ENCODE data around the gene ICAM1.
"Not testable (repeated sequence)": the region's sequence is repeated elsewhere in the genome, so short reads cannot be mapped to it uniquely, and the experiment has no call there.

Gene ICAM1

GRCh38 chr19:10277795-10278589, 7.1 kb downstream of the ICAM1 start:
- DNase-seq (ENCODE audit: low read depth): no peak

GRCh38 chr19:10278935-10279334, 8.0 kb downstream of the ICAM1 start:
- no peak for DNase-seq (ENCODE audit: low read depth)

- no peak for DNase-seq (ENCODE audit: low read depth)
These were observed 9.0 kb downstream of the ICAM1 start for GRCh38 chr19:10279737-10280442.

- not testable (repeated sequence) for DNase-seq (ENCODE audit: low read depth)
These were observed 11.1 kb downstream of the ICAM1 start for GRCh38 chr19:10282043-10282442.

GRCh38 chr19:10283301-10284064, 12.6 kb downstream of the ICAM1 start:
- no peak for DNase-seq (ENCODE audit: low read depth)

GRCh38 chr19:10284065-10284959, 13.4 kb downstream of the ICAM1 start:
- DNase-seq (ENCODE audit: low read depth): no peak

- DNase-seq (ENCODE audit: low read depth): no peak
These were observed 14.0 kb downstream of the ICAM1 start for GRCh38 chr19:10284960-10285278.

- no peak for DNase-seq (ENCODE audit: low read depth)
These were observed 14.5 kb downstream of the ICAM1 start for GRCh38 chr19:10285393-10285792.

- peak; percentile 26 for DNase-seq (ENCODE audit: low read depth)
These were observed 16.1 kb downstream of the ICAM1 start, which contains the start of gene ICAM4 for GRCh38 chr19:10286803-10287737. Gene ICAM4, plus strand, starts transcription at chr19:10286955. Its CDS starts 58 bp downstream, at chr19:10287013.

- peak; percentile 87 for DNase-seq (ENCODE audit: low read depth)
These were observed 17.8 kb downstream of the ICAM1 start for GRCh38 chr19:10288662-10289166.

DNA sequence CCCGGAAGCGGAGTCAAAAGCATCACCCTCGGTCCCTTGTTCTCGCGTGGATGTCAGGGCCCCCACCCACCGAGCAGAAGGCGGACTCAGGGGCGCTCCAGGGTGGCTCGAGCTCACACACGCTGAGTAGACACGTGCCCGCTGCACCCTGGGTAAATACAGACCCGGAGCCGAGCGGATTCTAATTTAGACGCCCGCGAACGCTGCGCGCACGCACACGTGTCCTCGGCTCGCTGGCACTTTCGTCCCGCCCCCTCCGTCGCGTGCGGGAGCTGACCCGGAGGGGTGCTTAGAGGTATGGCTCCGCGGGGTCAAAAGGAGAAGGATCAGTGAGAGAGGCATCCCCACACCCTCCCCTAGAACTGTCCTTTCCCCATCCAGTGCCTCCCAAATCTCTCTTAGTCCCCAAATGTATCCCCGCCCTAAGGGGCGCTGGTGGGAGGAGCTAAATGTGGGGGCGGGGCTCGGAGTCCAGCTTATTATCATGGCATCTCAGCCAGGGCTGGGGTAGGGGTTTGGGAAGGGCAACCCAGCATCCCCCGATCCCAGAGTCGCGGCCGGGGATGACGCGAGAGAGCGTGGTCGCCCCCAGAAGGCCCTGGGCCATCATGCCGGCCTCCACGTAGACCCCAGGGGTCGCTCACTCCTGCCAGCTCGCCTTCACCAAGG, 18.4 kb downstream of the ICAM1 start:
- DNase-seq (ENCODE audit: low read depth): peak; percentile 90

DNA sequence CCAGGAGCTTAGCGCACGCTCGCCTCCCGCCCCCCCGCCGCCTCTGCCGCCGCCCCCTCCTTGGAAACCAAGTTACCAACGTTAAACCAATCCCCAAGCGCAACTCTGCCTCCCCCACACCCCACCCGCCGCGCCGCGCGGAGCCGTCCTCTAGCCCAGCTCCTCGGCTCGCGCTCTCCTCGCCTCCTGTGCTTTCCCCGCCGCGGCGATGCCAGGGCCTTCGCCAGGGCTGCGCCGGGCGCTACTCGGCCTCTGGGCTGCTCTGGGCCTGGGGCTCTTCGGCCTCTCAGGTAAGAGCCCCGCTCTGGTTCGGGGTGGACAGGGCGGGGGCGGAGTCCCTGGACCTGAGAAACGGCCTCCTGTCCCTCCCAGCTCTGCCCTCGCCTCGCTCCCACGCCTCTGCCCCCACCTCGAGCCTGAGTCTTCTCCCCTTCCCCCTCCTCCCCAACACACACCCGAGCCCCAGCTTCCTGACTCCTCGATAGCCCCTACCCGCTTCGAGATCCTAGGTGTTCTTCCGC, 19.0 kb downstream of the ICAM1 start, which contains the start of gene ICAM5:
TSS of gene ICAM5 (plus strand) at position 117 of the 521 bp plus-strand sequence. CDS start at position 209, 92 bp downstream.
- DNase-seq (ENCODE audit: low read depth): peak; percentile 62

DNA sequence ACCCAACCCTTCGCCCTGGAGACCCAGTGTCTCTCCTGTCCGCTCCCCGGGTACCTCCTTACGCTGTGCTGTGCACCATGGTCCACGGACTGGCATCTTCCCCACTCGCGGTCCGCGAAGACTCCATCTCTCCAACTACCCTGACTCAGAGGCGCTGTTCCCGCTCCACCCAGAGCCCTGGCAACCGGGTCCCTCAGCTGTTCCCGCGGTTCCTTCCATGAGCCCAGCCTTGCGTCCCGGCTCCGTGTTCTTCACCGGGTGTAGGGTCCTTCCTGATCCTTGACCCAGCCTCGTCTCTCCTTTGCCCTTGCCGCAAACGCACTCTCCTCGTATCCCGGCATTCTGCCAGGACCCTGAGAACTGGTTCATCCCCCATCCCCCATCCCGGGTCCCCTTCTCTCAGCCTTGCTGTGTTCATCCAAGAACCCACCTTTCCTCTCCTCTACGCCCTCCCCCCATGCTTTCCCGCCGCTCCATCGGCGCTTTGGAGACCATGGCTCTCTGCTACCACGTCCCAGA, 19.5 kb downstream of the ICAM1 start:
- DNase-seq (ENCODE audit: low read depth): peak; percentile 43

DNA sequence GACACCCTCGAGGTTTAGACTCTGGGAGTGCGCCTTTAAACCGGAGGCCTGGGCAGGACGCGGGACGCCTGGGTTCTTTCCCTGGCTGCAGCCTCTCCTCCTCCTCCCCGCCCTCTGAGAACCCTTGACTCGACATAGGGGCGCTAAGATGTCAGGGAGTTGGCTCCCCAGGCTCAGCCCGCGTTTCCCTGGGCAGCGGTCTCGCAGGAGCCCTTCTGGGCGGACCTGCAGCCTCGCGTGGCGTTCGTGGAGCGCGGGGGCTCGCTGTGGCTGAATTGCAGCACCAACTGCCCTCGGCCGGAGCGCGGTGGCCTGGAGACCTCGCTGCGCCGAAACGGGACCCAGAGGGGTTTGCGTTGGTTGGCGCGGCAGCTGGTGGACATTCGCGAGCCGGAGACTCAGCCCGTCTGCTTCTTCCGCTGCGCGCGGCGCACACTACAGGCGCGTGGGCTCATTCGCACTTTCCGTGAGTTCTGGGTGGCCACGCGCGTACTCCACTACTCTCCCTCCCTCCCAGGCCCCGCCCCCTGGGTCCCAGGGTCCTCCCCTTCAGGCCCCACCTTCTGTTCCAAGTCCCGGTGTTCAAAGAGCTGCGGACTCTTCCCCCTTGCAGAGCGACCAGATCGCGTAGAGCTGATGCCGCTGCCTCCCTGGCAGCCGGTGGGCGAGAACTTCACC, 20.1 kb downstream of the ICAM1 start:
- peak; percentile 71 for DNase-seq (ENCODE audit: low read depth)

- peak; percentile 19 for DNase-seq (ENCODE audit: low read depth)
These were observed 20.8 kb downstream of the ICAM1 start for GRCh38 chr19:10291554-10292205.

DNA sequence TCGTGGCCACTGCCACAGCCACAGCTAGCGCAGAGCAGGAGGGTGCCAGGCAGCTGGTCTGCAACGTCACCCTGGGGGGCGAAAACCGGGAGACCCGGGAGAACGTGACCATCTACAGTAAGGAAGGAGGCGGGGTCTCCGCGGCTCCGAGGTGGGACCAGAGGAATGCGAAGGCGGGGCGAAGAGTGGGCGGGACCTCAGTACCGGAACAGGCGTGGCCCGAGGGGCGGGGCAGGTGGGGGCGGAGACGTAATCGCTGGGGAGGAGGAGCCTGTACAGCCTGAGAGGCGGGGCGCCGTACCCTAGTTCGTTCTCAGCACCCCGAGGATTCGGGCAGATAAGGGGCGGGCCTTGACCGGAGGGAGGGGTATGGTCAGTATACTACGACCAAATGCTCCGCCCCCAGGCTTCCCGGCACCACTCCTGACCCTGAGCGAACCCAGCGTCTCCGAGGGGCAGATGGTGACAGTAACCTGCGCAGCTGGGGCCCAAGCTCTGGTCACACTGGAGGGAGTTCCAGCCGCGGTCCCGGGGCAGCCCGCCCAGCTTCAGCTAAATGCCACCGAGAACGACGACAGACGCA, 21.4 kb downstream of the ICAM1 start:
- DNase-seq (ENCODE audit: low read depth): peak; percentile 82

DNA sequence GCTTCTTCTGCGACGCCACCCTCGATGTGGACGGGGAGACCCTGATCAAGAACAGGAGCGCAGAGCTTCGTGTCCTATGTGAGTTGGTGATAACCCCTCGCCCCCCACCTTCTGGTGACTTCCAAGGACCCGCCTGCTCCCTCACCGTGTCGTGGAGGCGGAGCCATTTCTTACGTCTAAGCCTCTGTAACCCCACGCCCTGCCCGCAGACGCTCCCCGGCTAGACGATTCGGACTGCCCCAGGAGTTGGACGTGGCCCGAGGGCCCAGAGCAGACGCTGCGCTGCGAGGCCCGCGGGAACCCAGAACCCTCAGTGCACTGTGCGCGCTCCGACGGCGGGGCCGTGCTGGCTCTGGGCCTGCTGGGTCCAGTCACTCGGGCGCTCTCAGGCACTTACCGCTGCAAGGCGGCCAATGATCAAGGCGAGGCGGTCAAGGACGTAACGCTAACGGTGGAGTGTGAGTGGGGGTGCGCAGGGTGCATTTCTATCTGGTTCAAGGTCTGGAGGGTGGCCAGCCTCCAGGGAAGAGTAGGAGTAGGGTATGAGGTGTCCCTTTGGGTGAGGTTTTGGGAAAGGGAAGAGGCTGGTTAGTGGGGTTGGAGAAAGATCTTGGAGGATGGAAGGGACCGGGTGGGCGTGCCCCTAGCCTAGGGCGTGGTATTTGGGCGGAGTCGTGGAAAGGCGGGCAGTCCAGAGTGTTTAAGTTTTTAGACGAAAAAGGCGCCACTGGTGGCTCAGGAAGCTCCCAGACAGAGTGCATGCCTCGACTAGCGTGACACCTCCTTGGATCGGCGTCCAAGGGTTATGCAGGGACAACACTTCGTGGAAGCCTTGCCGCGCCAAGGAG, 22.1 kb downstream of the ICAM1 start:
- DNase-seq (ENCODE audit: low read depth): no peak
